H7 (cell line): Measurements from ENCODE around the gene COL2A1. TPM values are rescaled to one million over a fixed set of nuclear protein-coding genes. Genes with fewer than 3 reads are reported as not detected.

Source experiments
- DNase-seq: peaks from one replicate; pipeline ENCODE4 v3.0.0; 2012
- H3K27me3 ChIP-seq: 2 replicates; pipeline ENCODE4 v1.6.0; 2011; ENCODE audit warnings: mild to moderate bottlenecking, low read length; ENCODE audit not compliant: control insufficient read depth, insufficient read depth
- H3K36me3 ChIP-seq: replicated peaks from 2 replicates; pipeline ENCODE4 v1.5.1; 2011; ENCODE audit warnings: low read length; ENCODE audit not compliant: control insufficient read depth, insufficient read depth
- H3K4me3 ChIP-seq: 2 replicates; pipeline ENCODE4 v1.5.1; 2011; ENCODE audit warnings: low read depth, mild to moderate bottlenecking, control low read depth, low read length, moderate library complexity; ENCODE audit not compliant: insufficient read depth
- total RNA-seq: library from RNA; depleted of rRNA; stranded (reverse); fragments of >200 nt; shearing (Covaris generic); gene quantifications from 2 replicates; pipeline ENCODE4 v1.2.3, GENCODE V29; 2014; rRNA removed

COL2A1 gene
- total RNA-seq, 1 experiment from 2014 or later = 2.0 TPM

GRCh38 chr12:47938594-47938993 lies 65.7 kb downstream of the COL2A1 start:
- Histone ChIP-seq H3K4me3 (no peak overlapping the region), H3K27me3 (peaks cover 9% of the 10 kb centered on the region), H3K36me3 (no peaks in the 10 kb centered on the region)
- no peak for DNase-seq

GRCh38 chr12:47938093-47938492 lies 66.2 kb downstream of the COL2A1 start:
- Histone ChIP-seq H3K27me3 (peaks cover 9% of the 10 kb centered on the region), H3K4me3 (no peak overlapping the region), H3K36me3 (no peaks in the 10 kb centered on the region)
- no peak for DNase-seq

- Histone ChIP-seq H3K27me3 (peaks cover 2% of the 10 kb centered on the region; the same call in 1 of the 2 replicates), H3K4me3 (no peak overlapping the region), H3K36me3 (no peaks in the 10 kb centered on the region)
- DNase-seq = no peak
These were observed 69.1 kb downstream of the COL2A1 start for GRCh38 chr12:47935184-47935583.

GRCh38 chr12:47931187-47931586 lies 73.1 kb downstream of the COL2A1 start:
- H3K36me3 ChIP-seq = no peaks in the 10 kb centered on the region
- no peak for DNase-seq
- H3K4me3 ChIP-seq = no peak overlapping the region
- H3K27me3 ChIP-seq = peaks cover 2% of the 10 kb centered on the region; the same call in 1 of the 2 replicates

- H3K36me3 ChIP-seq = no peaks in the 10 kb centered on the region
- H3K27me3 ChIP-seq = peaks cover 2% of the 10 kb centered on the region; the same call in 1 of the 2 replicates
- no peak overlapping the region for H3K4me3 ChIP-seq
- no peak for DNase-seq
These were observed 73.6 kb downstream of the COL2A1 start for GRCh38 chr12:47930634-47931033.

- H3K27me3 ChIP-seq = peaks cover 4% of the 10 kb centered on the region; the same call in 1 of the 2 replicates
- DNase-seq = no peak
- H3K36me3 ChIP-seq = no peaks in the 10 kb centered on the region
- H3K4me3 ChIP-seq = no peak overlapping the region
These were observed 76.9 kb downstream of the COL2A1 start for GRCh38 chr12:47927346-47927745.

Other genes starting within 250 kb of the COL2A1 start
- 10.5 and 11.8 TPM in 2 replicates for gene RAPGEF3, start 245.6 kb downstream of the COL2A1 start, total RNA-seq
- gene SLC48A1, start 231.2 kb downstream of the COL2A1 start, total RNA-seq = 10.9 and 12.4 TPM in 2 replicates
- 45.2 and 50.7 TPM in 2 replicates for gene HDAC7, start 184.6 kb downstream of the COL2A1 start, total RNA-seq
- 0.03 TPM in 1 of 2 replicates, not detected in the other for gene VDR, start 99.5 kb downstream of the COL2A1 start, total RNA-seq
- 13.4 and 15.6 TPM in 2 replicates for gene TMEM106C, start 40.9 kb downstream of the COL2A1 start, total RNA-seq
- gene SENP1, start 101.6 kb upstream of the COL2A1 start, total RNA-seq = 26.7 and 27.0 TPM in 2 replicates
- 61.5 and 70.2 TPM in 2 replicates for gene PFKM, start 114.9 kb upstream of the COL2A1 start, total RNA-seq
- gene ASB8, start 153.0 kb upstream of the COL2A1 start, total RNA-seq = 7.5 and 8.5 TPM in 2 replicates
- gene CCDC184, start 179.2 kb upstream of the COL2A1 start, total RNA-seq = 0.07 and 0.17 TPM in 2 replicates
- gene OR10AD1, start 198.8 kb upstream of the COL2A1 start, total RNA-seq = not detected in 2 replicates